Nephron progenitor cell (in vitro differentiated cells): Measurements from ENCODE around the gene INPP4B.

Source experiments
- DNase-seq: peaks from one replicate; pipeline ENCODE4 v3.0.0; 2021
- H3K27ac Mint-ChIP-seq: 2 replicates; pipeline ENCODE4 v1.8.0; 2021; ENCODE audit warnings: mild to moderate bottlenecking, moderate library complexity, mixed read lengths
- H3K27me3 Mint-ChIP-seq: 2 replicates; pipeline ENCODE4 v1.8.0; 2021; ENCODE audit warnings: mild to moderate bottlenecking, low read depth, mixed read lengths; ENCODE audit not compliant: poor library complexity
- H3K36me3 Mint-ChIP-seq: 2 replicates; pipeline ENCODE4 v1.8.0; 2021; ENCODE audit warnings: low read depth, mixed read lengths
- H3K4me1 Mint-ChIP-seq: 2 replicates; pipeline ENCODE4 v1.8.0; 2021; ENCODE audit warnings: mixed read lengths
- H3K4me3 Mint-ChIP-seq: 2 replicates; pipeline ENCODE4 v1.8.0; 2021; ENCODE audit warnings: mild to moderate bottlenecking, moderate library complexity, mixed read lengths
- H3K9me3 Mint-ChIP-seq: 2 replicates; pipeline ENCODE4 v1.8.0; 2021; ENCODE audit warnings: mild to moderate bottlenecking, moderate library complexity, mixed read lengths
- TF ChIP-seq, protein P1 (sequence below): fragments of 200-600 bp; sonication (generic); IDR thresholded peaks from 2 replicates; pipeline ENCODE4 v1.5.0; 2021; ENCODE audit warnings: antibody characterized with exemption

The INPP4B gene

GRCh38 chr4:142044271-142044670, 801.8 kb downstream of the INPP4B start:
- H3K36me3 Mint-ChIP-seq = no peaks in the 10 kb centered on the region

GRCh38 chr4:142043509-142043908, 802.6 kb downstream of the INPP4B start:
- no peak overlapping the region for H3K27ac Mint-ChIP-seq
- H3K4me3 Mint-ChIP-seq = no peak overlapping the region
- TF ChIP-seq, protein P1, sequence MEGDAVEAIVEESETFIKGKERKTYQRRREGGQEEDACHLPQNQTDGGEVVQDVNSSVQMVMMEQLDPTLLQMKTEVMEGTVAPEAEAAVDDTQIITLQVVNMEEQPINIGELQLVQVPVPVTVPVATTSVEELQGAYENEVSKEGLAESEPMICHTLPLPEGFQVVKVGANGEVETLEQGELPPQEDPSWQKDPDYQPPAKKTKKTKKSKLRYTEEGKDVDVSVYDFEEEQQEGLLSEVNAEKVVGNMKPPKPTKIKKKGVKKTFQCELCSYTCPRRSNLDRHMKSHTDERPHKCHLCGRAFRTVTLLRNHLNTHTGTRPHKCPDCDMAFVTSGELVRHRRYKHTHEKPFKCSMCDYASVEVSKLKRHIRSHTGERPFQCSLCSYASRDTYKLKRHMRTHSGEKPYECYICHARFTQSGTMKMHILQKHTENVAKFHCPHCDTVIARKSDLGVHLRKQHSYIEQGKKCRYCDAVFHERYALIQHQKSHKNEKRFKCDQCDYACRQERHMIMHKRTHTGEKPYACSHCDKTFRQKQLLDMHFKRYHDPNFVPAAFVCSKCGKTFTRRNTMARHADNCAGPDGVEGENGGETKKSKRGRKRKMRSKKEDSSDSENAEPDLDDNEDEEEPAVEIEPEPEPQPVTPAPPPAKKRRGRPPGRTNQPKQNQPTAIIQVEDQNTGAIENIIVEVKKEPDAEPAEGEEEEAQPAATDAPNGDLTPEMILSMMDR = no peak
- H3K36me3 Mint-ChIP-seq = no peaks in the 10 kb centered on the region
- peaks cover 4% of the 10 kb centered on the region for H3K27me3 Mint-ChIP-seq
- no peaks in the 10 kb centered on the region for H3K9me3 Mint-ChIP-seq
- DNase-seq = no peak
- H3K4me1 Mint-ChIP-seq = peaks cover 12% of the 10 kb centered on the region

More at GRCh38 chr4:142044271-142044670, 801.8 kb downstream of the INPP4B start:
- Mint-ChIP-seq H3K27ac (no peak overlapping the region), H3K9me3 (no peaks in the 10 kb centered on the region), H3K4me3 (no peak overlapping the region), H3K4me1 (peaks cover 12% of the 10 kb centered on the region), H3K27me3 (peaks cover 6% of the 10 kb centered on the region)
- TF ChIP-seq, protein P1 = no peak
- no peak for DNase-seq

DNA sequence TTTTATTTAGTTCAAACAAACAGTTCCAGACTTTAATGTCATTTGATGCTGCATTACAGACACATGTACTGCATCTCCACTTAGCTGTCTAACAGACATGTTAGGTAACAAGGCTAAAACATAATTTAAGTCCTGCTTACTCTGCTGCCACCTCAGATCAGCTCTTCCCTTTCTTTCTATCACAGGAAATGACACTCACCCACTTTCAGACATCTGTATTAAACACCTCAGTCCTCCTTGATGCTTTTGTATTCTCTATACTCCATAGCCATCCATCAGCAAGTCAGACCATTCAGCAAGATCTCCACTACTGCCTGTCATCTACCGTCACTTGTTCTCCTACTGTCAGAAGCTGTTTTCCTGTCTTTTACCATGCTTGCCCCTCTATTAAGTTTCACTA, 804.3 kb downstream of the INPP4B start:
- TF ChIP-seq, protein P1 = no peak
- Mint-ChIP-seq H3K27me3 (no peaks in the 10 kb centered on the region), H3K4me3 (no peak overlapping the region), H3K4me1 (peaks cover 12% of the 10 kb centered on the region), H3K36me3 (no peaks in the 10 kb centered on the region), H3K9me3 (no peaks in the 10 kb centered on the region), H3K27ac (no peak overlapping the region)
- DNase-seq = no peak

DNA sequence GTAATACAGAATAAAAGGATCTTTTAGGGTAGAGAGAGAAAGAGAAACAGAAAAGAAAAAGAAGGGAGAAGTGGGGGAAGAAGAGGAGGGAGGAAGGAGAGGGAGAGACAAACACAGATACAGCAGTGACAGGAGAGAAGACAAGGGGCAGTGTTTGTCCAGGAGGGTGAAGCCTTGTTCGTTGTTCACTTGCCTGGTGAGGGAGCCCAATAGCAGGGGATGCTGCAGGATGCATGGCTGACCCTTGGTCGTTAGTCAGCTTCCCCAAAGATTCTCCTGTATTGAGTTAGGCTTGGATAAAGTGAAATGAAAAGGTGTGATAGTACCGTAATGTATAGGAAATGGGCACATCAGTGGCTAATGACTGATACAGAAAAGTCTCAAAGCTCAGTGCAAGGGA, 806.1 kb downstream of the INPP4B start:
- peaks cover 12% of the 10 kb centered on the region for H3K4me1 Mint-ChIP-seq
- no peak overlapping the region for H3K27ac Mint-ChIP-seq

GRCh38 chr4:142036795-142037583, 809.1 kb downstream of the INPP4B start:
- H3K27ac Mint-ChIP-seq = no peak overlapping the region
- DNase-seq = no peak
- H3K27me3 Mint-ChIP-seq = peaks cover 7% of the 10 kb centered on the region
- H3K4me1 Mint-ChIP-seq = no peaks in the 10 kb centered on the region
- TF ChIP-seq, protein P1 = no peak
- no peak overlapping the region for H3K4me3 Mint-ChIP-seq
- H3K36me3 Mint-ChIP-seq = no peaks in the 10 kb centered on the region
- no peaks in the 10 kb centered on the region for H3K9me3 Mint-ChIP-seq

More for the DNA sequence above, 806.1 kb downstream of the INPP4B start:
- Mint-ChIP-seq H3K36me3 (no peaks in the 10 kb centered on the region), H3K4me3 (no peak overlapping the region), H3K27me3 (peaks cover 6% of the 10 kb centered on the region), H3K9me3 (no peaks in the 10 kb centered on the region)
- no peak for DNase-seq
- TF ChIP-seq, protein P1 = no peak

- DNase-seq = no peak
- Mint-ChIP-seq H3K27me3 (peaks cover 9% of the 10 kb centered on the region), H3K27ac (no peak overlapping the region), H3K4me1 (no peaks in the 10 kb centered on the region), H3K4me3 (no peak overlapping the region), H3K36me3 (no peaks in the 10 kb centered on the region), H3K9me3 (no peaks in the 10 kb centered on the region)
- TF ChIP-seq, protein P1 = no peak
These were observed 810.5 kb downstream of the INPP4B start for GRCh38 chr4:142035566-142035965.
